GM12864 (cell line): ENCODE measurements around the gene CYP4V2.

Experiments used
- DNase-seq: peaks from one replicate; pipeline ENCODE4 v3.0.0-alpha.2; 2011; ENCODE audit warnings: low read depth
- H3K4me3 ChIP-seq: 2 replicates; pipeline ENCODE4 v1.5.1; 2011; ENCODE audit warnings: mild to moderate bottlenecking, low read depth, low read length, control low read depth
- CTCF ChIP-seq: IDR thresholded peaks from 2 replicates; pipeline ENCODE4 v1.5.1; 2011; ENCODE audit warnings: low read depth, mild to moderate bottlenecking, moderate library complexity, low read length, control low read depth, inconsistent platforms; ENCODE audit errors: missing control alignments

CYP4V2 gene

GRCh38 chr4:186150926-186151325, 40.4 kb upstream of the CYP4V2 start:
- TF ChIP-seq CTCF = no peak
- no peak overlapping the region for H3K4me3 ChIP-seq
- no peak for DNase-seq

DNA sequence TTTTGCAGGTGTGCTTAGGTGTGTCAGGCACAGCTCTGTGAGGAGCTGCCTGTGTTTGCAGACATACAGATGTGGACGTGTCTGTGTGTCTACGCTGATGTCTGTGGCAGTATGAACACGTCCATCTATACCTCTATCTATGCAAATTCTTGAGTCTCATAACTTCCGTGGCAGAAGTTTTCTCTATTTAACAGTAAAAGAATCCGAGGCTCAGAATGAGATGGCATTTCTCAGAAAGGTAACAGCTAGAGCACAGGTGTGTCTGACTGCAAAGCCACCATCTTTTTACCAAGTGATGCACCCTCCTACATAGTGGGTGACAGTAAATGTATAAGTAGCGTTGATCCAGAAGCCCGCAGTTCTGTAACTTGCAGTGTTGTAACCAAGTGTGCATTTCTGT, 39.9 kb upstream of the CYP4V2 start:
- TF ChIP-seq CTCF = no peak
- no peak overlapping the region for H3K4me3 ChIP-seq

DNA sequence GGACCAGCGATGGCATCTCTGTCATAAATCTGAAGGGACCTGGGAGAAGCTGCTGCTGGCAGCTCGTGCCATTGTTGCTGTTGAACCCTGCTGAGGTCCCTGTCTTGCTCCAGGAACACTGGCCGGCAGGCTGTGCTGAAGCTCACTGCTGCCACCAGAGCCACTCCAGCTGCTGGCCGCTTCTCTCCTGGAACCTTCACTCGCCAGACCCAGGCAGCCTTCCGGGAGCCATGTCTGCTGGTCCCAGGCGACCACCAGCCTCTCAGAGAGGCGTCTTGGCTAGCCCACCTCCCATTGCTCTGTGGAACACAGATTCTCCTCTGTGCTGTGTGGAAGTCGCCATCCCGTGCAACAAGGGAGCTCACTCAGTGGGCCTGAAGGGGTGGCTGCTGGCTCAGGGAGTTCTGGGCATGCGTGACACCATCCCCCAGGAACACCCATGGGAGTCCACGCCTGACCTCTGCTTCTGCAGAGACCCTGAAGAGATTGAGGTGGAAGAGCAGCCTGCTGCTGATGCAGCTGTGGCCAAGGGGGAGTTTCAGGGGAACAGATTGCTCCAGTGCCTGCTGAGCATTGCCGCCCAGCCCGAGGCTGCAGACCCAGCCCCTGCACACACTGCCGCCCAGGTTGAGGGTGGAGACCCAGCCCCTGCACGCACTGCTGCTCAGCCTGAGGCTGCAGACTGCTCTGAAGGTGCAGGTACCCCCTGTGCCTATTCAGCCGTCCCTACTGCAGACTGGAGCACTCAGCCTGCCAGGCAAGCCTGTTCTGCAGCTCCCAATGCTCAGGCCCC, 33.1 kb upstream of the CYP4V2 start:
- no peak for TF ChIP-seq CTCF
- no peak overlapping the region for H3K4me3 ChIP-seq
- DNase-seq = no peak

More for the DNA sequence above, 39.9 kb upstream of the CYP4V2 start:
- no peak for DNase-seq

GRCh38 chr4:186158966-186159365, 32.4 kb upstream of the CYP4V2 start:
- H3K4me3 ChIP-seq = no peak overlapping the region
- no peak for TF ChIP-seq CTCF
- DNase-seq = no peak

- DNase-seq = no peak
- no peak overlapping the region for H3K4me3 ChIP-seq
- TF ChIP-seq CTCF = no peak
Observed at GRCh38 chr4:186159613-186160012, 31.8 kb upstream of the CYP4V2 start.

- TF ChIP-seq CTCF = no peak
- no peak overlapping the region; the same call in 1 of the 2 replicates for H3K4me3 ChIP-seq
- peak; percentile 85 for DNase-seq
Observed at GRCh38 chr4:186161138-186161537, 30.2 kb upstream of the CYP4V2 start.
